Ascending aorta (tissue), 2 donors: ENCODE results near the gene CHST4. TPM values are rescaled to one million over a fixed set of nuclear protein-coding genes. Genes with fewer than 3 reads are reported as not detected.
A peak's percentile ranks its signal among the peaks of the same experiment; 100 is the strongest.

Experiments used
- DNase-seq, 2 donors: peaks; one replicate each; pipeline ENCODE4 v3.0.0-alpha.2; 2019; ENCODE audit warnings: low spot score in 2 of 2
- H3K27ac ChIP-seq, 2 donors: fragments of 200-600 bp; sonication (generic); one replicate each; pipeline ENCODE4 v1.5.1; 2016 to 2017; ENCODE audit warnings: mild to moderate bottlenecking in 1 of 2
- H3K27me3 ChIP-seq: fragments of 200-600 bp; sonication (generic); one replicate; pipeline ENCODE4 v1.5.1; 2017
- H3K36me3 ChIP-seq, 2 donors: fragments of 200-600 bp; sonication (generic); one replicate each; pipeline ENCODE4 v1.5.1; 2016
- H3K4me1 ChIP-seq, 2 donors: fragments of 200-600 bp; sonication (generic); one replicate each; pipeline ENCODE4 v1.5.1; 2016 to 2017; ENCODE audit warnings: mild to moderate bottlenecking in 1 of 2
- H3K4me3 ChIP-seq, 2 donors: fragments of 200-600 bp; sonication (generic); one replicate each; pipeline ENCODE4 v1.5.1; 2016 to 2017; ENCODE audit warnings: mild to moderate bottlenecking in 1 of 2
- H3K9me3 ChIP-seq, 2 donors: fragments of 200-600 bp; sonication (generic); one replicate each; pipeline ENCODE4 v1.5.1; 2016
- intact Hi-C: fragments of 100-400 bp; cut with DNase I; formaldehyde crosslinking; loops from one replicate; pipeline ENCODE4 v1.15.1; 2023
- total RNA-seq: library from RNA; depleted of rRNA; stranded (reverse); fragments of >200 nt; gene quantifications from one replicate; pipeline ENCODE4 v1.1.0, GENCODE V29; 2016
- TF ChIP-seq, protein P1 (sequence below), 3 experiments: fragments of 200-600 bp in 2 of 3; fragments of 450-650 bp in 1 of 3; sonication (generic) in 2 of 3; IDR thresholded peaks; one replicate each; pipeline ENCODE4 v1.5.1; 2016 to 2019; ENCODE audit warnings: antibody characterized with exemption in 3 of 3, mild to moderate bottlenecking in 1 of 3, moderate library complexity in 1 of 3

CHST4 gene
- total RNA-seq, 1 donor from 2014 or later, result not detected

GRCh38 chr16:71484006-71484893 is 42.0 kb upstream of the CHST4 start:
- Histone ChIP-seq H3K27me3 (no peaks in the 10 kb centered on the region), H3K4me1 (peaks cover 0 to 6% of the 10 kb centered on the region in 2 donors), H3K27ac (peak overlapping the region; percentile 90 to 95), H3K9me3 (no peaks in the 10 kb centered on the region), H3K36me3 (no peaks in the 10 kb centered on the region), H3K4me3 (peak overlapping the region; percentile 80 to 82)
- peak; percentile 33 to 92 for DNase-seq
- intact Hi-C loops, result loop anchor here (1.0 kb wide), 2 partner anchors 22 to 609 kb away; partner anchors contain the start of genes DHX38, TXNL4B and ZNF23
- TF ChIP-seq, protein P1, sequence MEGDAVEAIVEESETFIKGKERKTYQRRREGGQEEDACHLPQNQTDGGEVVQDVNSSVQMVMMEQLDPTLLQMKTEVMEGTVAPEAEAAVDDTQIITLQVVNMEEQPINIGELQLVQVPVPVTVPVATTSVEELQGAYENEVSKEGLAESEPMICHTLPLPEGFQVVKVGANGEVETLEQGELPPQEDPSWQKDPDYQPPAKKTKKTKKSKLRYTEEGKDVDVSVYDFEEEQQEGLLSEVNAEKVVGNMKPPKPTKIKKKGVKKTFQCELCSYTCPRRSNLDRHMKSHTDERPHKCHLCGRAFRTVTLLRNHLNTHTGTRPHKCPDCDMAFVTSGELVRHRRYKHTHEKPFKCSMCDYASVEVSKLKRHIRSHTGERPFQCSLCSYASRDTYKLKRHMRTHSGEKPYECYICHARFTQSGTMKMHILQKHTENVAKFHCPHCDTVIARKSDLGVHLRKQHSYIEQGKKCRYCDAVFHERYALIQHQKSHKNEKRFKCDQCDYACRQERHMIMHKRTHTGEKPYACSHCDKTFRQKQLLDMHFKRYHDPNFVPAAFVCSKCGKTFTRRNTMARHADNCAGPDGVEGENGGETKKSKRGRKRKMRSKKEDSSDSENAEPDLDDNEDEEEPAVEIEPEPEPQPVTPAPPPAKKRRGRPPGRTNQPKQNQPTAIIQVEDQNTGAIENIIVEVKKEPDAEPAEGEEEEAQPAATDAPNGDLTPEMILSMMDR (IDR thresholded peaks at IDR 0.05), result no peak

DNA sequence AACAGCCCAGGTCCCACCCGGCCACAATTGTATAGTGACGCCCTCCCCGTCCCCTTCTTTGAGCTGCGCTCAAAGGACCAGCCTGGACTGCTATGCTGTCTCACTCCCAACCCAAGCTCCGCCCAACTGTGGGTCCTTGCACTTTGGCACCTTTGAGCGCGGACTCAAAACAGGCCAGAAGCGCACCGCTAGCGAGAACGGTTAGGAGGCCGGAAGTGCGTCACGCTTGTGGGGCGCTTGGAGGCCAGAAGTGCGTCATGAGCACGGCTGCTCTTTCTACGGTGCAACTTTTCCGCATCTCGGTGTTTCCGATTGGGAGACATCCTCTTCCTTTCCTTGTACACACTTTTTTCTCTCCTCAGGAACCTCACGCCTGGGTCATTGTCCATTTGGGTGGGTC is 37.1 kb upstream of the CHST4 start, which contains the start of gene ZNF19:
TSS of gene ZNF19 (minus strand) at position 203 of the 400 bp plus-strand sequence. CDS start 7,210 bp downstream, outside the sequence.
- H3K36me3 ChIP-seq, result no peaks in the 10 kb centered on the region
- no peaks in the 10 kb centered on the region for H3K9me3 ChIP-seq
- no peak within 1 kb of the TSS for H3K27ac ChIP-seq
- H3K4me1 ChIP-seq, result peaks cover 0 to 3% of the 10 kb centered on the region in 2 donors
- intact Hi-C loops, result no loop called here
- no peak for DNase-seq
- H3K4me3 ChIP-seq, result no peak within 1 kb of the TSS
- no peaks in the 10 kb centered on the region for H3K27me3 ChIP-seq
- TF ChIP-seq, protein P1 (IDR thresholded peaks at IDR 0.05), result no peak

- no peaks in the 10 kb centered on the region for H3K36me3 ChIP-seq
- no peaks in the 10 kb centered on the region for H3K27me3 ChIP-seq
- no peak for DNase-seq
- H3K4me3 ChIP-seq, result no peak overlapping the region
- TF ChIP-seq, protein P1 (IDR thresholded peaks at IDR 0.05), result no peak
- intact Hi-C loops, result no loop called here
- H3K9me3 ChIP-seq, result no peaks in the 10 kb centered on the region
- H3K4me1 ChIP-seq, result no peaks in the 10 kb centered on the region
- no peak overlapping the region for H3K27ac ChIP-seq
Measured at GRCh38 chr16:71490361-71490760, 35.9 kb upstream of the CHST4 start.

DNA sequence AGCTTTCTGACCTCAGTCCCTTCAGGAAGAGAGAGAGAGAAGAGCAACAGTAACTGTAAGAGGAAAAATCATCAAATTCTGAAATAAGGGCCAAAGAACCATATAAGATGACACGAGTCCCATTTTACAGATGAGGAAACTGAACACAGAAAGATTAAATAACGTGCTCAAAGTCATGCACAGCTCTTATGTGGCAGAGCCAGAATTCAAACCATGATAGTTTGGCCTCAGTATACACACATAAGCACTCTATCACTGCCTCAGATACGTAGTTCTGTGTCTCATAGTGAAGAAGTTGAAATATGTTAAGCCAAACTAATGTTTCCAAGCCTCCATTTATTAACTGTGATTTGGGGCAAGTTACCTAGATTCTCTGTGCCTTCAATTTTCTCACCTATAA is 35.2 kb upstream of the CHST4 start:
- intact Hi-C loops, result no loop called here

GRCh38 chr16:71492786-71493185 is 33.4 kb upstream of the CHST4 start:
- no peak overlapping the region for H3K27ac ChIP-seq
- intact Hi-C loops, result no loop called here
- no peaks in the 10 kb centered on the region for H3K4me1 ChIP-seq
- H3K4me3 ChIP-seq, result no peak overlapping the region
- no peaks in the 10 kb centered on the region for H3K9me3 ChIP-seq
- TF ChIP-seq, protein P1 (IDR thresholded peaks at IDR 0.05), result no peak
- no peak for DNase-seq
- H3K36me3 ChIP-seq, result no peaks in the 10 kb centered on the region
- no peaks in the 10 kb centered on the region for H3K27me3 ChIP-seq

More for the DNA sequence above, 35.2 kb upstream of the CHST4 start:
- DNase-seq, result no peak
- Histone ChIP-seq H3K4me1 (no peaks in the 10 kb centered on the region), H3K27me3 (no peaks in the 10 kb centered on the region), H3K4me3 (no peak overlapping the region), H3K27ac (no peak overlapping the region), H3K36me3 (no peaks in the 10 kb centered on the region), H3K9me3 (no peaks in the 10 kb centered on the region)
- TF ChIP-seq, protein P1 (IDR thresholded peaks at IDR 0.05), result no peak
